HepG2 (cell line): ENCODE results near the gene KRT14. TPM values are rescaled to one million over a fixed set of nuclear protein-coding genes. Genes with fewer than 3 reads are reported as not detected.

Experiments used
- FOXA3 ChIP-seq: IDR thresholded peaks from 2 replicates; pipeline ENCODE4 v1.6.1; 2016; ENCODE audit warnings: missing genetic modification reagents, missing compliant biosample characterization
- GMEB2 ChIP-seq: IDR thresholded peaks from 2 replicates; pipeline ENCODE4 v1.6.1; 2016; ENCODE audit warnings: missing biosample characterization, missing genetic modification reagents, low read depth
- LRRFIP1 ChIP-seq: sonication (generic); formaldehyde crosslinking; conservative IDR thresholded peaks from 2 replicates; pipeline ENCODE4 v1.4.0; 2020; ENCODE audit warnings: missing genetic modification reagents
- NONO ChIP-seq, 2 experiments: fragments of 450-650 bp in 1 of 2; sonication (generic) in 1 of 2; formaldehyde crosslinking in 1 of 2; IDR thresholded peaks in 1 of 2; conservative IDR thresholded peaks in 1 of 2; 2 replicates each; pipeline versions ENCODE4 v1.6.1 to v1.8.0; 2017 to 2022; ENCODE audit warnings: mild to moderate bottlenecking in 1 of 2, missing genetic modification reagents in 1 of 2, moderate library complexity in 1 of 2
- RELA ChIP-seq: sonication (generic); formaldehyde crosslinking; IDR thresholded peaks from 2 replicates; pipeline ENCODE4 v1.4.0; 2020; ENCODE audit warnings: missing genetic modification reagents
- RNF2 ChIP-seq: fragments of 450-650 bp; conservative IDR thresholded peaks from 2 replicates; pipeline ENCODE4 v1.6.1; 2016; ENCODE audit warnings: low read depth
- RORA ChIP-seq: sonication (generic); formaldehyde crosslinking; IDR thresholded peaks from 2 replicates; pipeline ENCODE4 v1.5.0; 2020; ENCODE audit warnings: mild to moderate bottlenecking, missing genetic modification reagents, moderate library complexity
- SRSF4 ChIP-seq: fragments of 200-400 bp; formaldehyde crosslinking; IDR thresholded peaks from one replicate; pipeline ENCODE4 v1.6.1; 2018; ENCODE audit warnings: mild to moderate bottlenecking, low read depth, low read length, moderate library complexity; ENCODE audit not compliant: poor library complexity, severe bottlenecking
- U2AF1 ChIP-seq: fragments of 200-400 bp; formaldehyde crosslinking; optimal IDR thresholded peaks from 2 replicates; pipeline ENCODE3; 2017; ENCODE audit warnings: mild to moderate bottlenecking, low read depth, low read length
- ZBTB4 ChIP-seq: sonication (generic); formaldehyde crosslinking; IDR thresholded peaks from 2 replicates; pipeline ENCODE4 v1.4.0; 2020; ENCODE audit warnings: missing genetic modification reagents, mild to moderate bottlenecking, borderline replicate concordance
- ZFYVE20 ChIP-seq: sonication (generic); formaldehyde crosslinking; IDR thresholded peaks from 2 replicates; pipeline ENCODE4 v1.8.0; 2023; ENCODE audit warnings: low read depth, mild to moderate bottlenecking, moderate library complexity, missing genetic modification reagents, borderline replicate concordance
- ZNF512 ChIP-seq: sonication (generic); formaldehyde crosslinking; IDR thresholded peaks from 2 replicates; pipeline ENCODE4 v1.4.0; 2020; ENCODE audit warnings: mild to moderate bottlenecking, missing genetic modification reagents
- ZNF549 ChIP-seq: sonication (generic); formaldehyde crosslinking; IDR thresholded peaks from 2 replicates; pipeline ENCODE4 v1.5.0; 2020; ENCODE audit warnings: missing genetic modification reagents
- ZNF747 ChIP-seq: sonication (generic); formaldehyde crosslinking; IDR thresholded peaks from 2 replicates; pipeline ENCODE4 v1.8.1; 2023; ENCODE audit warnings: missing genetic modification reagents, mild to moderate bottlenecking, borderline replicate concordance
- ZNF800 ChIP-seq: sonication (generic); formaldehyde crosslinking; IDR thresholded peaks from 2 replicates; pipeline ENCODE4 v1.4.0; 2020; ENCODE audit warnings: missing genetic modification reagents
- ZNF878 ChIP-seq: sonication (generic); formaldehyde crosslinking; IDR thresholded peaks from 2 replicates; pipeline ENCODE4 v1.8.1; 2023; ENCODE audit warnings: mild to moderate bottlenecking, missing genetic modification reagents, moderate library complexity
- polyA plus RNA-seq, 8 experiments: library from polyadenylated mRNA; depleted of rRNA in 3 of 8; stranded (reverse) in 7 of 8; unstranded in 1 of 8; fragments of >200 nt; fragmentation: Illumina TruSeq in 4 of 8; extraction: Trizol in 4 of 8; gene quantifications; 2 replicates each; pipeline versions ENCODE4 v1.2.1 to v1.2.3, GENCODE V29; 2011 to 2016; ENCODE audit warnings: low read depth in 4 of 8, missing spikeins in 1 of 8, mixed read lengths in 1 of 8; ENCODE audit not compliant: insufficient read depth in 1 of 8
- total RNA-seq, 5 experiments: library from RNA; depleted of rRNA; stranded (reverse); fragments of >200 nt; fragmentation: Illumina TruSeq; extraction: Trizol; gene quantifications; 2 replicates each; pipeline ENCODE4 v1.2.3, GENCODE V29; 2016; ENCODE audit warnings: low read depth in 1 of 5

KRT14 gene
- total and polyA plus RNA-seq, 2 of the 13 experiments (the other 11 are each of a cell fraction or from before 2014, with no cell fraction given), result 0.09 TPM; not detected in 1

GRCh38 chr17:41548844-41549595 lies 37.7 kb downstream of the KRT14 start (continued):
- TF ChIP-seq ZFYVE20 (CRISPR knock-in tag), result no peak
- TF ChIP-seq ZNF800, result 0 out of 2 replicates have a peak, but pooled peaks have one; percentile 57
- no peak for TF ChIP-seq ZNF549 (CRISPR knock-in tag)
- no peak for TF ChIP-seq SRSF4
- TF ChIP-seq ZNF878 (CRISPR knock-in tag), result no peak
- peak; percentile 77; the same call in 1 of the 2 replicates for TF ChIP-seq RELA (CRISPR knock-in tag)
- TF ChIP-seq ZBTB4 (CRISPR knock-in tag), result no peak; the same call in 1 of the 2 replicates
- TF ChIP-seq U2AF1, result peak; percentile 58
- TF ChIP-seq NONO (IDR thresholded peaks at IDR 0.05), result no peak
- peak; percentile 81 for TF ChIP-seq NONO (CRISPR knock-in tag; conservative IDR thresholded peaks at IDR 0.05)
- TF ChIP-seq FOXA3, result peak; percentile 27
- 0 out of 2 replicates have a peak, but pooled peaks have one; percentile 60 for TF ChIP-seq RNF2
- TF ChIP-seq ZNF747 (CRISPR knock-in tag), result no peak
- no peak for TF ChIP-seq LRRFIP1 (CRISPR knock-in tag)
- no peak for TF ChIP-seq ZNF512 (CRISPR knock-in tag)
- no peak for TF ChIP-seq GMEB2
- TF ChIP-seq RORA (CRISPR knock-in tag), result no peak
